Fibroblast of pulmonary artery (primary cell): ENCODE results near the gene IPPK.

ENCODE experiments used
- DNase-seq: peaks from one replicate; pipeline ENCODE4 v3.0.0-alpha.2; 2010; ENCODE audit warnings: low read depth
- H3K4me3 ChIP-seq: replicated peaks from 2 replicates; pipeline ENCODE4 v1.5.1; 2011; ENCODE audit warnings: low read depth, mild to moderate bottlenecking, control low read depth, low read length, moderate library complexity
- CTCF ChIP-seq: IDR thresholded peaks from 2 replicates; pipeline ENCODE4 v1.5.1; 2011; ENCODE audit warnings: mild to moderate bottlenecking, control low read depth, low read length, inconsistent platforms; ENCODE audit errors: missing control alignments

IPPK gene

GRCh38 chr9:92669890-92670708 is at the start of gene IPPK:
Gene IPPK, minus strand, starts transcription at chr9:92670131. Its CDS starts 143 bp downstream, at chr9:92669988.
- TF ChIP-seq CTCF = no peak

GRCh38 chr9:92719028-92719647 is 49.2 kb upstream of the IPPK start:
- no peak for DNase-seq
- no peak for TF ChIP-seq CTCF
- H3K4me3 ChIP-seq = no peak overlapping the region

More at GRCh38 chr9:92669890-92670708, at the start of gene IPPK:
- H3K4me3 ChIP-seq = peak within 1 kb of the TSS; percentile 97
- peak; percentile 99 for DNase-seq

- DNase-seq = no peak
Measured at GRCh38 chr9:92718086-92719001, 48.4 kb upstream of the IPPK start.

GRCh38 chr9:92717201-92718085 is 47.5 kb upstream of the IPPK start:
- no peak for DNase-seq
- H3K4me3 ChIP-seq = no peak overlapping the region
- no peak for TF ChIP-seq CTCF

More at GRCh38 chr9:92718086-92719001, 48.4 kb upstream of the IPPK start:
- TF ChIP-seq CTCF = no peak
- H3K4me3 ChIP-seq = no peak overlapping the region

- peak; percentile 49 for DNase-seq
- H3K4me3 ChIP-seq = no peak overlapping the region
- peak; percentile 88 for TF ChIP-seq CTCF
Measured at GRCh38 chr9:92716557-92716956, 46.6 kb upstream of the IPPK start.

GRCh38 chr9:92715488-92716231 is 45.7 kb upstream of the IPPK start:
- H3K4me3 ChIP-seq = no peak overlapping the region
- DNase-seq = no peak
- TF ChIP-seq CTCF = no peak
